Colonic mucosa (tissue), 4 donors: Measurements from ENCODE around the gene JOSD2. TPM values are rescaled to one million over a fixed set of nuclear protein-coding genes. Genes with fewer than 3 reads are reported as not detected.
A peak's percentile ranks its signal among the peaks of the same experiment; 100 is the strongest.

Source experiments
- DNase-seq: peaks from one replicate; pipeline ENCODE4 v3.0.0-alpha.2; 2020
- H3K27ac ChIP-seq: fragments of 200-600 bp; one replicate; pipeline ENCODE4 v1.8.0; 2021
- H3K27me3 ChIP-seq: fragments of 200-600 bp; one replicate; pipeline ENCODE4 v1.8.0; 2021
- H3K36me3 ChIP-seq: fragments of 200-600 bp; one replicate; pipeline ENCODE4 v1.8.0; 2021
- H3K4me1 ChIP-seq: fragments of 200-600 bp; one replicate; pipeline ENCODE4 v1.8.0; 2021; ENCODE audit warnings: mild to moderate bottlenecking
- H3K4me3 ChIP-seq: fragments of 200-600 bp; one replicate; pipeline ENCODE4 v1.8.0; 2021
- H3K9ac ChIP-seq, 2 donors: one replicate each; pipeline ENCODE4 v1.7.0; 2013; ENCODE audit warnings: control low read depth in 2 of 2, low read depth in 2 of 2, low read length in 2 of 2
- H3K9me3 ChIP-seq: fragments of 200-600 bp; one replicate; pipeline ENCODE4 v1.8.0; 2021
- intact Hi-C: fragments of 100-400 bp; cut with DNase I; formaldehyde crosslinking; loops from one replicate; pipeline ENCODE4 v1.14.1; 2022
- total RNA-seq, 2 donors: library from RNA; stranded (reverse); fragmentation: NEBNext Ultra II Directional in 1 of 2; extraction: Animal tissue kit (Norgen Biotek cat#: 25700) in 1 of 2; gene quantifications; one replicate each; pipeline ENCODE4 v1.2.1, GENCODE V29; 2021
- TF ChIP-seq, protein P1 (sequence below): fragments of 200-600 bp; IDR thresholded peaks from one replicate; pipeline ENCODE4 v1.8.0; 2022; ENCODE audit warnings: antibody characterized with exemption, mild to moderate bottlenecking
- donor health status: healthy.
- donor health status: DM: no; HTN: no; CAD: no.
- donor health status: DM: no; HTN: no; CAD: no.

JOSD2 gene
- total RNA-seq, 2 donors from 2014 or later = 27.0 to 45.0 TPM

- intact Hi-C loops = no loop called here
- no peaks in the 10 kb centered on the region for H3K9me3 ChIP-seq
- H3K36me3 ChIP-seq = peaks cover 9% of the 10 kb centered on the region
- no peak overlapping the region for H3K27ac ChIP-seq
- no peak overlapping the region for H3K9ac ChIP-seq
- H3K4me3 ChIP-seq = no peak overlapping the region
- peaks cover 8% of the 10 kb centered on the region for H3K4me1 ChIP-seq
- H3K27me3 ChIP-seq = no peaks in the 10 kb centered on the region
- no peak for DNase-seq
- TF ChIP-seq, protein P1, sequence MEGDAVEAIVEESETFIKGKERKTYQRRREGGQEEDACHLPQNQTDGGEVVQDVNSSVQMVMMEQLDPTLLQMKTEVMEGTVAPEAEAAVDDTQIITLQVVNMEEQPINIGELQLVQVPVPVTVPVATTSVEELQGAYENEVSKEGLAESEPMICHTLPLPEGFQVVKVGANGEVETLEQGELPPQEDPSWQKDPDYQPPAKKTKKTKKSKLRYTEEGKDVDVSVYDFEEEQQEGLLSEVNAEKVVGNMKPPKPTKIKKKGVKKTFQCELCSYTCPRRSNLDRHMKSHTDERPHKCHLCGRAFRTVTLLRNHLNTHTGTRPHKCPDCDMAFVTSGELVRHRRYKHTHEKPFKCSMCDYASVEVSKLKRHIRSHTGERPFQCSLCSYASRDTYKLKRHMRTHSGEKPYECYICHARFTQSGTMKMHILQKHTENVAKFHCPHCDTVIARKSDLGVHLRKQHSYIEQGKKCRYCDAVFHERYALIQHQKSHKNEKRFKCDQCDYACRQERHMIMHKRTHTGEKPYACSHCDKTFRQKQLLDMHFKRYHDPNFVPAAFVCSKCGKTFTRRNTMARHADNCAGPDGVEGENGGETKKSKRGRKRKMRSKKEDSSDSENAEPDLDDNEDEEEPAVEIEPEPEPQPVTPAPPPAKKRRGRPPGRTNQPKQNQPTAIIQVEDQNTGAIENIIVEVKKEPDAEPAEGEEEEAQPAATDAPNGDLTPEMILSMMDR = no peak
Measured at GRCh38 chr19:50478901-50479715, 31.9 kb downstream of the JOSD2 start.

DNA sequence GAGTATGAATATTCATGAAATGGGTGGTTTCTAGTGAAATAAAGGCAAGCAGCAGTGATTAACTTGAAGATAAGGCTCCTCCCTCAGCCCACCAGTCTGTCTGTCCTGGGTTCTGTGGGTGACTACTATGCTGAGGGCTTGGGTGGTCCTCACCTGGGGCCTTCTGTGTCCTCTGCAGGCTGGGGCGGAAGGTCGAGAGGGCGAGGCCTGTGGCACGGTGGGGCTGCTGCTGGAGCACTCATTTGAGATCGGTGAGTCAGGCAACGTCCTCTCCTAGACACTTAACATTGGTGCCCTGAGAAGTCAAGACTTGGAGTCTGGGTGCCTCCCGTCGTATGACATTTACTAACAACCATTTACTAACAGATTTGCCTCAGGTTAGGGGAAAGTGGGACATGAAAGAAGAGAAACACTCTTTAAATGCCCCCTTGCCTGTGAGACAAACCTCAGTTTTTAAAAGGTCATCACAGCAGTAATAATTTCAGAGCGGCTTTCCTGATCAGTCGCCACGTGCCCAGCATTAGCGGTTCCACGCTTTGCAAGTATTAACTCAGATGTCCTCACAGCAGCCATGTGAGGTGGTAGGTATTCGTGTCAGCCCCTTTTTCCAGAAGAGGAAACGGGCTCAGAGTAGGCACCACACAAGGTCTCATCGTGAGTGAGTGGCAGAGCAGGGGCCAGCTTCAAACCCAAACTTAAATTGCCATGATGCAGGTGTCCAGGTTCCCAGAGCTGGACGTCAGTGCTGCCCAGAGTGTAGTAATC is 33.1 kb downstream of the JOSD2 start:
- intact Hi-C loops = no loop called here

GRCh38 chr19:50476907-50477238 is 34.1 kb downstream of the JOSD2 start:
- DNase-seq = no peak
- intact Hi-C loops = no loop called here
- H3K9ac ChIP-seq = peak overlapping the region; percentile 89 to 93

More for the DNA sequence above, 33.1 kb downstream of the JOSD2 start:
- Histone ChIP-seq H3K27ac (no peak overlapping the region), H3K36me3 (peaks cover 9% of the 10 kb centered on the region), H3K9me3 (no peaks in the 10 kb centered on the region), H3K4me1 (peaks cover 8% of the 10 kb centered on the region), H3K9ac (no peak overlapping the region), H3K27me3 (no peaks in the 10 kb centered on the region), H3K4me3 (no peak overlapping the region)
- TF ChIP-seq, protein P1 = no peak
- no peak for DNase-seq

DNA sequence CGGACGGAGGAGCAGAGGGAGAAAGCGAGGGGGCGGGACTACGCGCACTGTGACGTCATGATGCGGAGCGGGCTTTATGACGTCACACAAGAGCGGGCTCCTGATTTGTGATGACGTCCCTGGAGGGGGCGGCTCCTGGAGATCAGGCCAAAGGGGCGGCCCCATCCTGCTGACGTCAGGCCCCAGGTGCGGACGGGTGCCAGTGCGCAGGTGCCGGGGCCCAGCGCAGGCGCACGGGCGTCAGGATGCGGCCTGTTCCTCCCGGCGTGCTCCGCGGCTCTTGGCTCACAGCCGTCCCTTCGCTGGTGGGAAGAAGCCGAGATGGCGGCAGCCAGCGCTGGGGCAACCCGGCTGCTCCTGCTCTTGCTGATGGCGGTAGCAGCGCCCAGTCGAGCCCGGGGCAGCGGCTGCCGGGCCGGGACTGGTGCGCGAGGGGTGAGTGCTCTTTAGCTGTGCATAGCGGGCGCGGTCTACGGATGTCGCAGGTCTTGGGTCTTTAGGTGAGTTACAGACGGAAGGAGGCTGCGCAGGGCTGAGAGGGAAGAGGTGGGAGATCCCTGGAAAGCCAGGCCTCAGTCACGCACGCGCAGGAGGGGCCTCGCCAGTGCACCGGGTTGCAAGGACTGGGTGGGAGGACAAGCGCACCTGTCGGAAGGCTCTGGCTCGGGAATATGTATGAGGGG is 34.6 kb downstream of the JOSD2 start, which contains the start of the genes EMC10 and GARIN5A:
EMC10 (plus strand) TSS at position 284 of the 683 bp plus-strand sequence; CDS start at position 322, 38 bp downstream.
GARIN5A (minus strand) TSS at position 625 of the 683 bp plus-strand sequence; CDS start at position 165, 460 bp downstream.
- peaks cover 6% of the 10 kb centered on the region for H3K36me3 ChIP-seq
- peaks cover 8% of the 10 kb centered on the region for H3K4me1 ChIP-seq
- H3K4me3 ChIP-seq = peak within 1 kb of the TSS; percentile 82
- TF ChIP-seq, protein P1 = no peak
- peak within 1 kb of the TSS; percentile 70 for H3K27ac ChIP-seq
- H3K27me3 ChIP-seq = no peaks in the 10 kb centered on the region
- peak; percentile 93 for DNase-seq
- intact Hi-C loops = no loop called here
- H3K9me3 ChIP-seq = no peaks in the 10 kb centered on the region
- peak within 1 kb of the TSS; percentile 89 to 93 for H3K9ac ChIP-seq

More at GRCh38 chr19:50476907-50477238, 34.1 kb downstream of the JOSD2 start:
- Histone ChIP-seq H3K4me3 (peak overlapping the region; percentile 82), H3K9me3 (no peaks in the 10 kb centered on the region), H3K36me3 (peaks cover 9% of the 10 kb centered on the region), H3K27me3 (no peaks in the 10 kb centered on the region), H3K27ac (peak overlapping the region; percentile 70), H3K4me1 (peaks cover 8% of the 10 kb centered on the region)
- TF ChIP-seq, protein P1 = no peak

DNA sequence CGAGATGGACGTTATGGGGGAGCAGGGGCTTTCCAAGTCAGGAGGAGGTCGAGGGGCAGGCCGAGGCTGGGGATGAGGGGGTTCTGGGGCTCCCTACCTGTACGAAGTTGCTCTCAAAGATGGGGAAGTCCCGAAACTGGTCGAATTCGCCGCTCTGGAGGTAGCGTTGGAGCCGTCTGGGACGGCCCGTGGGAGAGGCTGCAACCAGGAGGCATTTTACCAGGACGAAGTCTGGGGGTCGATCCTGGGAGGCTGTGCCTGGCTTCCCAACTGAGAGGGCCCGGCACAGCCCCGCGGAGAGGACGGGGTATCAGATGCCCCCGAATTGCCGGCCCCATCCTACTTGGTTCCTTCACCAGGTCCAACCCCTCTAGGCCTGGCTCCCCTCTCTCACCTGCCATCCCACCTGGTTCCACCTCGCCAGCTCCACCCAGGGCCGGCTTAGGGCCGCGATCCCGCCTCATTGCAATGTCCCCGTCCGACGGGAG is 35.2 kb downstream of the JOSD2 start:
- intact Hi-C loops = no loop called here
- Histone ChIP-seq H3K36me3 (peaks cover 4% of the 10 kb centered on the region), H3K4me1 (peaks cover 8% of the 10 kb centered on the region), H3K9ac (no peak overlapping the region), H3K27ac (peak overlapping the region; percentile 70), H3K4me3 (peak overlapping the region; percentile 82), H3K9me3 (no peaks in the 10 kb centered on the region), H3K27me3 (no peaks in the 10 kb centered on the region)
- DNase-seq = no peak
- TF ChIP-seq, protein P1 = no peak
